Stimulated activated naive CD4-positive, alpha-beta T cell (primary cell): ENCODE results near the gene LAMA1.

Source experiments
- DNase-seq, 6 experiments: peaks; one replicate each; lab custom pipeline; 2025; lab: John Stamatoyannopoulos, UW

Gene LAMA1

GRCh38 chr18:7047336-7047735, 70.3 kb downstream of the LAMA1 start:
- no peak for DNase-seq

DNA sequence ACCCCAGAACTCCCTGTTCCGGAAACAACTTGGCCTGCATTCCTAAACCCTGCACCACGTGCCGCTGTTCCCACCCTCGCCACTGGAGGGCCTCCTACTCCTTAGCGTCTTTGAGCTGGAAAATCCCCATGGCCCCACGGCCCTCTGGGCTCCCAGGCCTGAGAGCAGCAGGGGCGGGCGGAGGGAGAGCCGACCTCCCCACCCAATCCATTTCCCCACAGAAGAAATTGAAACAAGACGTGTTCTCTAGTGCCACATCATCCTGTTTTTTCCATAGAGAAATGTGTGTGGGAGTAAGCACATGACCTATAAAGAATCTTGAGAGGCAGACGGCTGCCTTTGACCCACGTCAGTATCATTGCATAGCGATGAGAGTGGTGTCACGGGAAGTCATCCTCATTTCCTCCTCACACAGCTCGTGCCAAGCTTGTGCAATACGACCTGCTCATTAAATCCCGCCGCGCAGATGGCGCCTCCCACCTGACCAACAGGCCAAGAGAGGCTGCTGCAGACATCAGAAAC, 79.2 kb downstream of the LAMA1 start:
- DNase-seq, result no peak

- DNase-seq, result no peak
These were observed 80.1 kb downstream of the LAMA1 start for GRCh38 chr18:7037470-7037869.

- DNase-seq, result no peak
These were observed 81.8 kb downstream of the LAMA1 start for GRCh38 chr18:7035807-7036206.

- no peak for DNase-seq
These were observed 82.7 kb downstream of the LAMA1 start for GRCh38 chr18:7034924-7035323.

DNA sequence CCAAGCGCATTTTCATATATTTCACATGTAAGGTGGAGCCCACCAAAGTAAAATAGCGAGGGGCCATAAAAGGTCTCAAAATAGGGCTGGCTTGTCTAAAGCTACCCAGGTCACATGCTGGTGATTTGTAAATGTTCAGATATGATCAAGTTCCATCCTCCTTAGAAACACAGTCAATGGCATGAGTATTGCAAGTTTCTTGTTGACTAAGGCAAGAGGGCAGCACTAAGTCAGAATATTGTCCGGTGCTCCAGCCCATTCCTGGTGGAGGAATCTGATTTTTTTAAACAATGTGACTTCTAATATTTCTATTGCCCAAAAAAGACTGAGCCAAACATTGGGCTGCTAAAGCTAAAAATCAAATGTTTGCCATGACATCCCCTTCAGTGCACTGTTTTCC, 85.1 kb downstream of the LAMA1 start:
- no peak for DNase-seq

GRCh38 chr18:7028625-7029024, 89.0 kb downstream of the LAMA1 start:
- no peak for DNase-seq

- DNase-seq, result no peak
These were observed 92.4 kb downstream of the LAMA1 start for GRCh38 chr18:7025194-7025593.

DNA sequence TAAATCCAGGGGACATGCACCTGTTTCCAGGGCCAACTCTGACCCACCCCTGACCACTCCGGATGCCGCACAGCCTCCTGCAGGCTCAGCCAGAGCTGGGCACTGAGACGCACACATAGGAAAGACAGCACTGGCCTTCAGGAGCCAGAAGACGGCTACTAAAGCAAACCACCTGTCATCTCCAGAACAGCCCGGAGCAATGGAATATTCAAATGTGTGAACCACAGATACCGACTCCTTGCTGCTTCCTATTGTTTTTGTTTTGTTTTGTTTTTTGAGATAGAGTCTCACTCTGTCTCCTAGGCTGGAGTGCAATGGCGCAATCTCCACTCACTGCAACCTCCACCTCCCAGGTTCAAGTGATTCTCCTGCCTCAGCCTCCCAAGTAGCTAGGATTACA, 94.0 kb downstream of the LAMA1 start:
- no peak for DNase-seq

- no peak for DNase-seq
These were observed 94.5 kb downstream of the LAMA1 start for GRCh38 chr18:7023063-7023580.

- no peak for DNase-seq
These were observed 95.4 kb downstream of the LAMA1 start for GRCh38 chr18:7021994-7022840.

DNA sequence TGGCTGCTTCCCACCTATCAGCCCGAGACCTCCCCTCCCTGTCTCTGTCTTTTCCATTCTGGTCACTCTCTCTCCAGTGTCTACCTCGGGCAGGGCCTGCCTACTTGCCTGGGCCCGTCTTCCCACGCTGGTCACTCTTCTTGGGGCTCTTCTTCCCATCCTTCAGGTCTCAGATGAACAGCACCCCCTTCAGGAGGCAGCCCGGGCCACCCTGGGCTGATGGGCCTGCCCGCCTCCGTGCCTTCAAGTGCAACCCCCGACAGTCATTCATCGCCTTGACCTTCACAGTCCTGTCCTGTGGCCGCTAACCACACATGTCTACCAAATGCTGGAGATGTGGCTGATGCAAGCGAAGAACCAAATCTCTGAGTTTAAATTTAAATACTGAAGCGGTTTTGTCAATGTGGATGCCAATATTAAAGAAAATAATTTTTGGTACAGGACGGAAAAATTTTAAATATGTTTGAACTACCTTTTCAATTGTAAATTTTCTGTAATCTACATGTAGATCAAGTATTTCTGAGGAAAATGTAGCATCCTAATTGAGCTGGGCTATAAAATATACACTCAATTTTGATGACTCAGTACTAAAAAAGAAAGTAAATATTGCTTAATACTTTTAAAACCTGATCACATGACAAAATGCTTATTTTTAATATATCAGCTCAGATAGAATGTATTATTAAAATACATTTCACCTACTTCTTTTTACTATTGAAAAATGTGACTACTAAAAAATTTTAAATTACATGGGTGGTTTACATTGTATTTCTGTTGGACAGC, 96.4 kb downstream of the LAMA1 start:
- no peak for DNase-seq

- DNase-seq, result no peak
These were observed 100.6 kb downstream of the LAMA1 start for GRCh38 chr18:7017013-7017412.

DNA sequence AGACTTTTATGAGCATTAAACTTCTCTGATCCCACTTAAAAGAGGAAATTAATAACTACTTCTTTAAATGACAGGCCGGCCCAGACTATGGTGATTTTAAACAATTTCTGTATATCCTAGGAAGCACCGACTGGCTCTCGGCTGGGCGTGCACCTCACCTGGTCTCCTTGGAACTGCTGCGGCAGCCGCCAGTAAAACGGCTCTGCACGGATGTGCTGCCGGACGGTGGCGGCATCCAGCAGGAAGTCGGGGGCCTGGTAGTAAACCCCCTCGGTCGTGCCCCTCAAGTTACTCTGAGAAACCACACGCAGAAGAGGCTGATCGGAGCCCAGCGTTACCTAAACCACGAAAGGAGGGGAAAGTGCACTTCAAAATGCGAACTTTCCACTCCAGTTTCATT, 106.5 kb downstream of the LAMA1 start:
- no peak for DNase-seq

GRCh38 chr18:7004009-7004408, 113.6 kb downstream of the LAMA1 start:
- DNase-seq, result no peak

DNA sequence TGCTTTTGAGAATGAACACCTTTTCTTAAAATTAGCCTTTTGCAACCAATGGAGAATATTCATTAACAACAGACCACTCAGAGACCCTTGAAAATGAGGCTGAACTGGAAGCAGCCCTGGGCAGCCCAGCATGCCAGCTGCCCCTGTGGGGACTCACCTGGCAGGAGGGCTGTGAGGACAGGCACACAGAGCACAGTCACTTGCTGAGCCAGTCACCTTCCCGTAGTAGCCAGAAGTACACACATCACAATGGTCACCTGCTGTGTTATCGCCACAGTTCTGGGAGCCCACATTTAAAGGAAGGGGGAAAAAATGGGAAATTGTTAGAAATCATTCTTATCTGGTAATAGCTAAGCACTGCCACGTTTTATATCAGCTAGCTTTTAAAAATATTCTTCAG, 115.5 kb downstream of the LAMA1 start:
- no peak for DNase-seq

- DNase-seq, result no peak
These were observed 117.0 kb downstream of the LAMA1 start for GRCh38 chr18:7000484-7001096.

DNA sequence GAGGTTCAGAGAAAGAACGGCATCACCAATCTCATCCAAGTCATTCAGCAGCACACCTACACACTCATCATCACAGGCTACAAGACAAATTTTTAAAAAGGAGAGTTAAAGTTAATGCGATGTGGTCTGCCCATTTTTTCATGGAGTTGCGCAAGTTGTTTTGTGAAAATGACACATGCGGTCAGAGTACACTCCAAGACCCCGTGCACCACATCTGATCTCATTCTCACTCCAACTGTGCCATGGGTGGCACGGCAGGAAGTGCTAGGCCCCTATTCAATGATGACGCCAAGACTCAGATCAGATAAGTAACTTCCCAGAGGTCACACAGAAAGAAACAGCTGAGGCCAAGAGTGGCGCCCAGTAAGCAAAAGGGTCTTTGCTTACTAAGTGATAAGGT, 119.8 kb downstream of the LAMA1 start:
- DNase-seq, result no peak

DNA sequence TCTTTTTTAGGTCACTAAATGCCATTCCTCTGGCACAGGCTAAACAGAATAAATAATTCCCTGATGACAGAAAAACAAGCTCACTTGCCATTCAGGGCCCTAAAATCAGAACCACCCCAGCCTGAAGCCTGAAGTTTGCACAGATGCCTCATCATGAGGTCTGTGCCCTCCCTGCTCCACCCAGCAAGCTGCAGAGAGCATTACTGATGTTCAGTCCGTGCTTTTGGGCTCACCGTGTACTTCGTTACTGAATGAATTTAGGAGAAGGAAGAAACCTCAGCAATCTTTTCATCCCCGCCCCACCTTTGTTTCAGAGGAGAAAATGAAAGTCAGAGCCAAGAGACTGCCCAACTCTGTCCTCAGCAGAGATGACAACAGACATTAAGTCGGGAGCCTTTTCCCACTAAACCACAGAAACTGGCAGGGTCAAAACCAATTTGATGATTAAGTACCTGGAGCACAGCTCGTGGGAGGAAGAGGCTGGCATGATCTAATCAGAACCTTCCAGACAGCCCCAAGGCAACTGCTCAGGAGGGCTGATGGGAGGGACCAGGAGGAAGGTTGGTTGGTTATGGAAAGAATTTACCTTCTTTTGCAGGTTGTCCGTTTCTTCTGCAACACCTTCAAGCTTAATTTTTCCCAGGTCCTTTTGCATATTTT, 122.7 kb downstream of the LAMA1 start:
- no peak for DNase-seq

DNA sequence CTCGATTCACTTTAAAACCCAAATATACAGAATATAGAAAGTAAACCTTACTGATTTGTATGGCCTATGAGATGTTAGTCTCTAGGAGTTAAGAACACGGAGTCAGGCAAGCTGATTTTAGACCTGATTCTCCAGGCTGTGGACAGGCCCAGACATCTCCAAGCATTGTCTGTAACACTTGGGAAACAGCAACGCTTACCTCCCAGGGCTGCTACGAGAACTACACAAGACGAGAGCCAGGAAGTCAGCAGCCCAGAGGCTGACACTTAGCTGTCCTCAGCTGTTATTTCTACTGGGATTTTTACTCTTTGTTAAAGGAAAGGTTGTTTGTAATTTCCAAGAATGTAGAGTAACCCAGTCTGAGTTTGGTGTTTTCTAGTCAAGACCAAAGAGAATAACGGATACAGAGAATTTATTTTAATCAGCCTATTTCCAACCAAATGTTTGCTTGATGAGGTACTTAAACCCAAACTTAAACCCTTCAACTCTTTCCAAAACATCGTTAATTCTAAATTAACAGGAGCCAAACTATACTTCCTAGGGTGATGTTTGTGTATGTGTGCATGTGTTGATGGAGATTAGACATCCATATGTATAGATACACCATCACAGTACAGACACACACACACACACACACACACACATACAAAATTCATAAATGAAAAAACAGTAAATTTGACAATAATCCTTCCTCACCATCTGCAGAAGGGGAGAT, 123.4 kb downstream of the LAMA1 start:
- no peak for DNase-seq

- DNase-seq, result no peak
These were observed 124.8 kb downstream of the LAMA1 start for GRCh38 chr18:6992761-6993160.
